NCI-H146 treated with DMSO at 0.1 percent for 48 hours (cell line): ENCODE data around the gene USP37.

Experiments used
- DNase-seq: peaks from one replicate; lab custom pipeline; 2025; ENCODE audit not compliant: unreplicated experiment; lab: John Stamatoyannopoulos, UW

The USP37 gene

DNA sequence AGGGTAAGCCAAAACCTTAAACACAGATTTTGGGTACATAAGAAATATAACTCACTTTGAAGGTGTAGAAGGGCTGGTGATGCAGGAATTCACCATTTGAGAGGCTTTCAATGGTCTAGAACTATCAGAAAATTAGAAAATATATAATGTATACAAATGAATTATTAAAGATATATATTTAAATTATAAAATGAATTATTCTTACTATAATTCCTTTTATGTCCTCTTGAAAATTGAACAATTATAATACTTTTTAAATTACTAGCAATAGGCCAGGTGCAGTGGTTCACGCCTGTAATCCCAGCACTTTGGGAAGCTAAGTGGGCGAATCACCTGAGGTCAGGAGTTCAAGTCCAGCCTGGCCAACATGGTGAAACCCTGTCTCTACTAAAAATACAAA lies 88.6 kb downstream of the USP37 start:
- no peak for DNase-seq

DNA sequence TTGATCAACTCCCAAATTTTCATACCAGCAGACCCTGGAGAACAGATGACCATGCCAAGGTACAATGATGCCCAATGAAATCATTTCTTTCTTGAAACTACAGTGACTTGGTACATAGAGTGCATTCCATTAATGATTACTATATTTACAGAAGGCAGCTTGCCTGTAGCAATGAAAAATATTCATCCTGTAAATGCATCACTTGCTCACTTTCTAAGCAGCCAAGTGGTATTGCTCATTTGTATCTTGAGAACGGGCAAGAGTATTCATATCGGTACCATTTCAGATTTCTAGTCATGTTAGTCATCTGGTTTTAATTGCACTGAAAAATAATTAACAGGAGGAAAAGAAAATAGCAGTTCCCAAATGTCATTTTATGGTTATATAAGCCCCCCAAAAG lies 89.6 kb downstream of the USP37 start:
- no peak for DNase-seq

DNA sequence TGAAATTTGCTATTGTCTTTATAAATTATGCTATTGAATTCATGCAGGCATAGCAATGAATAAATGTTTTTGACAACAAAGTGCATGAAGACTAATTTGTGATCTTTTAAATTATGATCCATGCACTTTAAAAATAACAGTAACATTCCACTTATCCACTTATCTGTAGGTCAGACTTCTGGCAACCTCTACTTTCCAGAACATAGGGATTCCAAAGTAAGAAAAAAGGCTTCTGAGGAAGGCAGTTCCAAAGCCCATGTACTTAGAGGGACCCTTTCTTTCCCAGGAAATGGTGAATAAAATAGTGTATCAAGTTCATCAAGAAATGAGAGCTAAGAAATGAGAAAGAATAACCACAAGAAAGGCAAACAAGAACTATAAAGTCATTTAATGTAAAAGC lies 90.9 kb downstream of the USP37 start:
- DNase-seq = no peak

DNA sequence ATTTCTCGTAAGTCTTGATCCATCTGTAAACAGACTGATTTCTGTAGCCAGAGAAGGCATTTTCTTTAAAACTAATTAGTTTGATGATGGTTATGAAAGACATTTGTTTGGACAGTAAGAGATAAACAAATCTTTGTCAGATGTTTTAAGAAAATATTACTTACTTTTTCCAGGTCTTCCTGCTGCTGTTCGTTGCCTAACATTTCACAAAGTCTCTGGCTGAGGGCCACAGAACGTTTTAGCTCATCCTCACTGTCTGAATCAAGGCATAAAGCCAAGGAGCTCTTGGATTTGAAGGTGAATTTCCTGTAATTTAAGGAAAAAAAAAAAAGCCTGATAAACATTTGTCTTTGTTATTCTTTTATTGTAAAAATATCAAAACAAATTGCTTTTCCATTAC lies 91.5 kb downstream of the USP37 start:
- no peak for DNase-seq

DNA sequence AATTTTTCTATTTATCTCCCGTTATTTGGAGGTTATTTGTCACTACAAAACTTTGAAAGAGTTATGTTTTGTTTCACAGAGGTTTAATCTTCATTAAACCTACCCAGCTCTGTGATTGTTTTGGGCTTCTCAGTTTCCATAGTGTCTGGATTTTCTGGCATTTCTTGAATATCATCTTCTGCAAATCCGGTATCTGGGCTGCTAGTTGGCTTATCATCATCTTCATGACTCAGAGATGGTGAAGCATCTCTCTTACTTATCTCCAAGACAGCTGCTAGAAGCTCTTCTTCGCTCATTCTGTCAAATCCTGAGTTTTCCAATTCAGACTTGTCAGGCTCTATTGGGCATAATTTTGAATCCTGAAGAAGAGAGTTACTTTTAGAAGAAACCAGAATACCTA lies 93.6 kb downstream of the USP37 start:
- no peak for DNase-seq

DNA sequence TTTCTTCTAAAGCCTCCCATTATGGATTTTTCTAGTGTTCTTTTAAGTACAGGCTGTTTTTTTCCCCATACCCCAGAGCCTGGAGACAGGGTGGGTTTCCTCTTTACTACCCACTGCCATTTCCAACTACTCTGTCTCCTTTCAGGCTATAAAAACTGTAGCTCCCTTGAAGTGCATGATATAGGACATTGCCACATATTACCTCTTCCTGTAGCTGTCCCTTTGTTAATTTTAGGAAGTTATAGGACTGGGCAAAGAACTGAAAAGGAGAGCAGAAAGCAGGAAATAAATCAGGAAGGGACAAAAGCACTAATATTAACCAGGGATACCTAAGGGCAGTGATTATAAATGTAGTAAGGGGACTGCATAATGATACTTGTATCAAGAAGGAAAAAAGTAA lies 95.2 kb downstream of the USP37 start:
- DNase-seq = no peak

DNA sequence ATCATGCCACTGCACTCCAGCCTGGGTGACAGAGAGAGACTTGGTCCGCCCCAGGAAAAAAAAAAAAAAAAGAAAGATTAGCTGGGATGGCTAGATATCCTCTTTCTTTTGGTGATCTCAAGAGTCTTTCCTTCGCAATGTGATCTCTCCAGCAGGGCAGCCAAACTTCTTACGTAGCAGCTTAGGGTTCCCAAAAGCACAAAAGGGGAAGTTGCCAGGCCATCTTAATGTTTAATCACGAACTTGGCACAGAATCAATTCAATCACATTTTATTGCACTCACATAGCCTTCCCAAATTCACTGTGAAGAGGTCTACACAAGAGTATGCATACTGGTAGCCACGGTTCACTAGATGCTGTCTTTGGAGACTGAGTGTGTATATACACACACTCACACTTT lies 96.2 kb downstream of the USP37 start:
- no peak for DNase-seq

DNA sequence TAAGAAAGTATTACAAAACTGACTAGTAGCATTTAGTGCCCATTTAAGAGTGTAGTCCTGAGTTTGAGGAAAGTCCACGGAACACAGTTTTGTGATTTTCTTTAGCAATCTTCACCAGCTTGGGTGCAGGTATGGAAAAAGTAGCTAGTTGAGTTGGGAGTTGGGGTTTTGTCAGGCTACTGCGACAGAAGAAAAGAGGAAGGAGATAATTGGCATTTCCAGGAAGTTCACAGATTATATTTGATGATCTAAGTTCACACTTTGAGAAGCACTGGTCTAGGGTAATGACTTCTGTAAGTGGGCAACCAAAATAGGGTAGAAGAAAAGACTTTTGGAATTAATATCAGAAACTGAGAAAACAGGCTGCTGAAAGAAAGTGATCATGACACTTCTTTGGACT lies 97.1 kb downstream of the USP37 start:
- DNase-seq = no peak

DNA sequence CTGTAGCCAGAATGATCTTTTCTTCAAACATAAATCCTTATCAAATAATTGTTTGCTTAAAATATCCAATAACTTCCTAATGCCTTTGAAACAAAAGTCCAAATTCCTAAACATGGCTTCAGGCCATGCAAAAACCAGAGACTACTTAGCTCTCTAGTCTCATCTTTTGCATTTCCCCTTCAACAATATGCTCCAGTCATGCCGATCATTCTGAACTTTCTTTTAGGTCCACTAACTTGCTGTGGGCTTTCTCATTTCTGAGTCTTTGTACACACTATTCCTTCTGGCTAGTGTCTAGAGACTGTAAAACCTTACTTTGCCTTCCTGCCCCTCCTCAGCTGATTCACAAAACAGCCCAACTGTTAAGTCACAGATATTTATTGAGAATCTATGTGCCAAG lies 97.7 kb downstream of the USP37 start:
- DNase-seq = no peak

DNA sequence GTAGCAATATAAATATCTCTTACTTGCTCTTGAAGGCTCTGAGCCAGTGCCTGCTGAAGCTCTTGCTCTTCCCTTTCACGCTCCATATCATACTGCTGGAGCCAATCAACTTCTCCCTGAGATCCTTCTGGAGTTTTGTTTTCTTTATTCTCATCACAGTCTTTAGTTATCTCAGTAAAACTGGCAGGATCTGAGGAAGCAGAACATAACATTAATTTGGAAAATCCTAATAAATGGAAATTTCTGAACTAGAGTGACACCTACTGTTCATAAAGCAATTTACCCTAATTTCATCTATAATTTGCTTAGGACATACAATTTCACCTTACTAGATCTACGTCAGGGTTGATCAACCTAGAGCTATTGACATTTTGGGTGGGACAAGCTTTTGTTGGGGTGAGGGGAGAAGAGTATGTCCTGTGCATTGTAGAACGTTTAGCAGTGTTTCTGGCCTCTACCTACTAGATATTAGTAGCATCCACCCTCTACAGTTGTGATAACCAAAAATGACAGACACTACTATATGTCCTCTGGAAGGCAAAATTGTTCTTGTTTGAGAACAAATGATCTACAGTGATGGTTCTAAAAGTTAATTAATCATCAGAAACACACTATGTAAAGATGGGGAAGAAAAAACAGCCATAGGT lies 102.0 kb downstream of the USP37 start:
- no peak for DNase-seq

DNA sequence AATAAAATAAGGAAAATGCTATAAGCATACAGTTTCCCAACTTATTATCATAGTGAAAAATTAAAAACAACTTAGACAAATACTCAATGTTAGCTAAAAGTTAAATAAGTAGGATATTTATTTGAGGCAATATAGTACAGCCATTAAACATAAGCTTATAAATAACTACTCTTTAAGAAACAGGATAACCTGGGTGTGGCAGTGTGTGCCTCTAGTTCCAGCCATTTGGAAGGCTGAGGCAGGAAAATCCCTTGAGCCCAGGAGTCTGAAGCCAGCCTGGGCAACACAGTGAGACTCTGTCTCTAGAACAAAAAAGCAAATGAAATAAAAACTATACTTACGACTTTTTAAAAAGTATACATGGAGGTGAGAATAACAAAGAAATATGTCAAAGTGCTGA lies 109.6 kb downstream of the USP37 start:
- no peak for DNase-seq

DNA sequence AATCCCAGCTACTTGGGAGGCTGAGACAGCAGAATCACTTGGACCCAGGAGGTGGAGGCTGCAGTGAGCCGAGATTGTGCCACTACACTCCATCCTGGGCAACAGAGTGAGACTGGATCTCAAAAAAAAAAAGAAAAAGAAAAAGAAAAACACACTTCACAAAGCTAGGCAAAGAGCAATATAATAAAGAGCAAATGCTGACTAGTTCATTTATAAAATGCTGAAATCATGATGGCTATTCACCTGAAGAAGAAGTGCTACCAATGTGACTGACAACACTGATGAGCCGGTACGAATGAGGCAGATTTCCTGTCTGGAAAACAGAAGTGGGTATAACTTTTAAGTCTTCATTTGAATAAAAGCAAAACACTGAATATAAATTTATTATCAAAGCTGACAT lies 111.3 kb downstream of the USP37 start:
- no peak for DNase-seq

DNA sequence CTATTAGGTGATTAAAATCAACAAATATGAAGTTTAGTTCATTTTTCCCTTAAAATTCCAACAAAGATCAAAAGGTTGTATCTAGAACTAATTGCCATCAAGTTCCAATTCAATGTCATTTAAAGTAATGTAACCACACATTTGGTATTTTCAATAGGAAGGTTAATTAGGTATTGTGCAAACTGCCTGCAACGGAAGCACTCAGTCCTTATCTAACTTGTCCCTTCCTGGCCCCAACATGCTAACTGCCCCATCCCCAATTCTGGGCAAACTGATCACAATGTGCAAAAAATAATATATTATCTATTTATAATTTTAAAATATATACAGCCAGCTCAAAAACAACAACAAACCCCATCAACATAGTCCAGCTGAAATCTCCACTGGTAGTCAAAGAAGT lies 116.1 kb downstream of the USP37 start:
- no peak for DNase-seq

DNA sequence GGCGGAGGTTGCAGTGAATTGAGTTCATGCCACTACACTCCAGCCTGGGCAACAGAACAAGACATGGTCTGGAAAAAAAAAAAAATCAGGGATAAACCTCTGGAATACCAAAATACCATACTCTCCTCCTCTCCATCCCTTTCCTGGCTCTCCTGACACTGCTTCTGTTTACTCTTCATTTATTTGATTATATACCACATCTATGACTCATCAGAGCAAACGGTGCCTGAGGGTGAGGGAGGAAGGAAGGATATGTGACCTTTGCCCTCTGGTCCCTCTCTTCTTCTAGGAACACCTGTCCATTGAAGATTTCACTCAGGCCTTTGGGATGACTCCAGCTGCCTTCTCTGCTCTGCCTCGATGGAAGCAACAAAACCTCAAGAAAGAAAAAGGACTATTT lies 119.2 kb downstream of the USP37 start:
- peak; percentile 51 for DNase-seq

DNA sequence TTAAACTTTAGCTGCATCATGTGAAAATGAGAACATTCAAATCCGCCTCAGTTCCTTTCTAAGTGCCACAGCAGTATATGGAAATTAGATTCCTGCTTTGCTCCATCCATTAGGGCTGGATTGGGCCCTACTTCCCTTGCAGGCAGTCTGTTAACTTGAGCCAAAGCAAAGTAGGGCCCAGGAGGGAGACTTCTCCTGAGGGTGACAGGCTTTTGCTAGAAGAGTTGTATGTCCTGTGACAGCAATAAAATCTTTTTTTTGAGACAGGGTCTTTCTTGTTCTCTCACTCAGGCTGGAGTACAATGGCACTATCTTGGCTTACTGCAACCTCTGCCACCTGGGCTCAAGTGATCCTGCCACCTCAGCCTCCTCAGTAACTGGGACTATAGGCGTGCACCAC lies 121.1 kb downstream of the USP37 start:
- no peak for DNase-seq

DNA sequence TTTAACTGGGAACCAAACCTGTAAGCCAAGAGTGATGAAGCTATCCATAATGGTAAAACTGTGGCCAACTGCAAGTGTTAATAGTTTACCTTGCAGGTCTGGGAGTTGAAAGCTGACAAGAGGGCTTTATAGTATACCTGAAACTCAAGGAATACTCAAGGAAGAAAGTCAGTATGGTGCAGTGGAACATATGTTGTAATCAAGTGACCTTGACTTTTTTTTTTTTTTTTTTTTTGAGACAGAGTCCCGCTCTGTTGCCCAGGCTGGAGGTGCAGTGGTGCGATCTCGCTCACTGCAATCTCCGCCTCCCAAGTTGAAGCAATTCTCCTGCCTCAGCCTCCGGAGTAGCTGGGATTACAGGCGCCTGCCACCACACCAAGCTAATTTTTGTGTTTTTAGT lies 121.6 kb downstream of the USP37 start:
- no peak for DNase-seq

DNA sequence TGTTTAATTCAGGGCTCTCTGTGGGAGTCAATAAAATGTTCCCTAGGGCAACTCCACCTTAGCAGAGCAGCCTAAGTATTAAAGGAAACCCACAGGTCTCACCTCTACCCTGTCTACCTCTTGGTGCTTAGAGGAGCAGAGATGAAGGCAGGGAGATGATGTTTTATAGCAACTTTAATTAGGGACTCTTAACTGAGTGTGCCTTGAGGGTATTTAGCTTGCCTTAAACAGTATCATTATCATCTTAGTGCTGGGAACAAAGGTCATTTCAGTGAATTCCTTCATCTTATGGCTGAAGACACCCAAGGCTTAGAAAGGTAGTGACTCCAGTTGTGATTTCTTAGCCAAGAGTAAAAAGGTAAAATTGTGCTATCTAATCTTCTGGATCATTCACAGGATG lies 122.5 kb downstream of the USP37 start:
- DNase-seq = no peak

DNA sequence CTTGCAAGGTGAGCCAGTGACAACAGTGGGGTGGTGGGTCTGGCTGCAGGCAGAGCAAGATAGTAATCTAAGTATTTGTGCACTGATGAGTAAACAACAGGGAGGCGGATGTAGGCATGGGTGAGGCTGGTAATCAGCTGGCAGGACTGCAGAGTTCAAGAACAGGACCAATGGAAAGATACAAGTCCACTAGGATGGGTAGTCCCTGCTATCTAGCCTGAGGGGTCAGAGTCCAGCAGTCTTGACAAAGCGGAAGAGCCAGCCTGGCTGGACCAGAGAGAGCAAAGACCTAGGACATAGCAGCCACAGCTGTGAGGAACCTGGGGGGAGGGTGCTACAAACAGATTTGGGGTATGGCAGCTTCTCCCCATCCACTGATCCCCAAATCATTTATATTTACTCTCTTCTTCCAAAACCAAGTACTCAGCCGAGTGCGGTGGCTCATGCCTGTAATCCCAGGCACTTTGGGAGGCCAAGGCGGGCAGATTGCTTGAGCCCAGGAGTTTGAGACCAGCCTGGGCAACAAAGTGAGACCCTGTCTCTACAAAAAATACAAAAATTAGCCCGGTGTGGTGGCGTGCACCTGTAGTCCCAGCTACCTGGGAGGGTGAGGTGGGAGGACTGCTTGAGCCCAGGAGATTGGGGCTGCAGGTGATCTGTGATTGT lies 123.3 kb downstream of the USP37 start:
- no peak for DNase-seq

DNA sequence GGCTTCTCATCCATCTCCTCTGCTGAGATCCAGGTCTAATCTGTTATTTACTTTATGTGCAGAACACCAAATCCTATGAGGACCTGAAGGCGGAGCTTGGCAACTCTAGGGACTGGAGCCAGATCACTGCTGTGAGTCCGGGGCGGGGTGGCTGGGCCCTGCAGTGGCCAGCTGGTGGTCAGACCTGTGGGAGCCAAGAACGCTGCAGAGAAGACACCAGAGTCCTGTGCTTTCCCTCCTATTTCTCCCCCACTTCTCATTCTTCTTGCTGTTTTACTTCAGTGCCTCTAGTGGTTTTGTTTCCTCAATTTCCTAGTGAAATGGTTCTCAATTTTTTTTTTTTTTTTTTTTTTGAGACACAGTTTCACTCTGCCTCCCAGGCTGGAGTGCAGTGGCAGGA lies 129.6 kb downstream of the USP37 start:
- no peak for DNase-seq

DNA sequence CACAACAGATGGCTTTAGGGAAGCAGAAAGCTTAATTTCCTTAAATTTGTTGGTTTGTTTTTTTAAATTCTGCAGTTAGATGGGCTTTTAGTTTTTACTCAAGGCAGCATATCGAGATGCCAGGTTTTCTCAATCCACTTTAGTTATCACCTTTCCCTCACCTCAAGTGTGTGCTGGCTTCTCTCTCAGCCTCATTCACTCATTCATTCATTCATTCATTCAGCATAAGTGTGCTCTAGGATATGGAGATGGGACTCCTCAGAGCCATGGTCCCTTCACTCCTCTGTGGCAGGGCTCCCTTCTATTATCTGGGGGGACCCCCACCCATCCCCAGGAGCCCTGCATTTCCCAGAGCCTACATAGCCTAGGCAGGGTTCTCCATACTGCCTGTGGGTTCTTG lies 130.2 kb downstream of the USP37 start:
- DNase-seq = no peak

DNA sequence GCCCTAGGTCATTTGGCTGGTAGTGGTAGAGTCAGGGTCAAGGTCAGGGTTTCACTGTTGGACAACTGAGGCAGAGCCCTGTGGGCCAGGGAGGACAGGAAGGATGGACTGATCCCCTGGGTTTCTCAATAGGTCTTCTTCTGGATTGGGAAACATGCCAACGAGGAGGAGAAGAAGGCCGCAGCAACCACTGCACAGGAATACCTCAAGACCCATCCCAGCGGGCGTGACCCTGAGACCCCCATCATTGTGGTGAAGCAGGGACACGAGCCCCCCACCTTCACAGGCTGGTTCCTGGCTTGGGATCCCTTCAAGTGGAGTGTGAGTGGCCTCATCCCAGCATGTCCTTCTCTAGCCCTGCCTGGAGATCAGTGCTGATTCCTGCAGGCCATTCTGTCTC lies 131.2 kb downstream of the USP37 start:
- no peak for DNase-seq

DNA sequence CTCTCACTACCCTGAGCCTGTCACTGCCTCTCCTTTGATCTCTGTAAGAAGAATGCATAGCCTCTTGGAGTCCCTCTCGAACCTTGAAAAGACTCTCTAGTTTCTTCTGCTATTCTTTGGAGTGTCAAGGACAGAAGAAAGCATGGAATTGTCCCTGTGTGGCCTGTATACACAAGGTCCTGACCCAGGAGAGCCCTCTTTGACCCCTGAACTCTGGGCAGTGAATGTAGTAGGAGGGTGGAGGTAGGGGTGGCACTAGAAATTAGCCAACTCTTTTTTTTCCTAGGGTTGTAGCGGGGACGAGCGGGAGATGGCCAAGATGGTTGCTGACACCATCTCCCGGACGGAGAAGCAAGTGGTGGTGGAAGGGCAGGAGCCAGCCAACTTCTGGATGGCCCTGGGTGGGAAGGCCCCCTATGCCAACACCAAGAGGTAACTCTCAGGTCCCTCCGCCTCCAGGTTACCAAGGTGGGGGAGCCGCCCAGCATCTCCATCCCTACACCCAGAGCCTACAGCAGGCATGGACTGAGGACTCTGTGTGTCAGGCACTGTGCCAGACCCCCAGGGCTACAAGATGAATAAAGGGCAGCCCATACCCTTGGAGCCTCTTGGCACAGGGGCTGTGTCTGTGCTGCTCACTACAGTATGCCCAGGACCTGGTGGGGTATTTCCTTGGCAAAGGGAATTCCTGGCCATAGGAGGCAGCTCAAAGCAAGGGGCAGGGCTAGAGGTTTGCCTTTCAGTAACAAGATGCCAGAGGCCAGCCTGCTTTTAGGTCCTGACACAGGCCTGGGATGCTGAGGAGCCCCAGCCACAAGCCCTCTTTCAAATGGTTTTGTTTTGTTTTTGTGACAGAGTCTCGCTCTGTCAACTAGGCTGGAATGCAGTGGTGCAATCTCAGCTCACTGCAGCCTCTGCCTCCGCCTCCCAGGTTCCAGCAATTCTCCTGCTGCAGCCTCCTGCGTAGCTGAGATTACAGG lies 132.9 kb downstream of the USP37 start:
- no peak for DNase-seq
